Neural crest cell (in vitro differentiated cells): ENCODE results near the gene DNAI4. TPM values are rescaled to one million over a fixed set of nuclear protein-coding genes. Genes with fewer than 3 reads are reported as not detected.
"Not testable (repeated sequence)": the region's sequence is repeated elsewhere in the genome, so short reads cannot be mapped to it uniquely, and the experiment has no call there.

Experiments used
- DNase-seq: peaks from one replicate; pipeline ENCODE4 v3.0.0; 2021; ENCODE audit warnings: low read depth, mixed read lengths, low spot score
- H3K27ac Mint-ChIP-seq: one replicate; pipeline ENCODE4 v1.8.0; 2021; ENCODE audit warnings: mild to moderate bottlenecking, mixed read lengths; ENCODE audit not compliant: unreplicated experiment
- H3K27me3 Mint-ChIP-seq: 2 replicates; pipeline ENCODE4 v1.8.0; 2021; ENCODE audit warnings: low read depth, mild to moderate bottlenecking, mixed read lengths
- H3K36me3 Mint-ChIP-seq: 2 replicates; pipeline ENCODE4 v1.8.0; 2021; ENCODE audit warnings: low read depth, mild to moderate bottlenecking, mixed read lengths
- H3K4me1 Mint-ChIP-seq: 2 replicates; pipeline ENCODE4 v1.8.0; 2021; ENCODE audit warnings: mixed read lengths
- H3K4me3 Mint-ChIP-seq: one replicate; pipeline ENCODE4 v1.8.0; 2021; ENCODE audit warnings: mild to moderate bottlenecking, mixed read lengths
- H3K9me3 Mint-ChIP-seq: 2 replicates; pipeline ENCODE4 v1.8.0; 2021; ENCODE audit warnings: mixed read lengths
- CTCF ChIP-seq: fragments of 200-600 bp; sonication (generic); conservative IDR thresholded peaks from 2 replicates; pipeline ENCODE4 v1.5.0; 2021; ENCODE audit warnings: antibody characterized with exemption, mild to moderate bottlenecking
- long read RNA-seq: library from polyadenylated mRNA; unstranded; transcript quantifications from one replicate; pipeline ENCODE4 v2.0.0, GENCODE V29; 2020
- total RNA-seq: library from RNA; stranded (reverse); gene quantifications from 2 replicates; pipeline ENCODE4 v1.2.1, GENCODE V29; 2021

The DNAI4 gene
- 4.0 and 8.0 TPM in 2 replicates for total RNA-seq
- long read RNA-seq, partial matches to known transcripts, result 0 of 8 reads
- long read RNA-seq, other reads (novel, unspliced or antisense), result 6 of 8 reads

DNA sequence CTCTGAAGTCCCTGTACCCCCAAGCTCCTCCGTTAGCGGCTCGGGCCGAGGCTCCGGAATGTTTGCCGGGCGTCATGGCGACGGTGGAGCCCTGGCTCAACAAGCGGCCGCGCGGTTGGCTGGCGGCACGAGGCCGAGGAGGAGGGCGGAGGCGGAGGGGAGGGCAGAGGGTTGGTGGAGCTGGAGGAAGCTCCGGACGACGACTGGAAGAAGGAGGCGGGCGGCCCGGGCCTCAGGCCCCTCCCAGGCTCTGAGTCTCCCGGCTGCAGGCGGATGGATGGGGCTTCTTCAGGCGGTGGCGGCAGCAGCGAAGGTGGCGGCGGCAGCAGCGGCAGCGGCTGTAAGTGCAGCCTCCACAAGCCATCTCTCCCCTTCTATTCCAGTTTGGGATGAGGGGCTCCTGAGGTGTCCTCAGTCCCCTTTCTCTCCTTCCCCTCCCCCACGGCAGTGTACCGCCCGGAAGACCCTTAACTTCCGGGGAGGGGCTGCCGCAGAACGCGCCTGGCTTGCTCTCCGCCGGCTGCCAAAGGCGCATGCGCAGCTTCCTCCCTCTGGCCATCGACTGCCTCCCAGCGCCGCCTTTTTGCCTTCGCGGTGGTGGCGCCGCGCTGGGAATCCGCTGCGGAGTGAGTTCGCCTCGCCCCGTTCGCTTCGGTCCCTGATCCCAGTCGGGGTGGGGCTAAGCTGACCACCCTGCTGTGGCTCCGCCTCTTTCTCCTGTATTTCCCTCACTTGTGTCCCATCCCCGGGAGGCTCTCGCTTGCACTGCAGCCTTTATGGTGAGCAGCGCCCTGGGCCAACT, at the start of gene DNAI4, which contains the start of gene MIER1:
TSS of gene DNAI4 (minus strand) at position 101 of the 802 bp plus-strand sequence. CDS start at position 76, 25 bp downstream.
TSS of gene MIER1 (plus strand) at position 235 of the 802 bp plus-strand sequence. CDS start at position 274, 39 bp downstream.
- H3K27ac Mint-ChIP-seq, result peak within 1 kb of the TSS; percentile 98
- peak; percentile 94 for DNase-seq
- peaks cover 40% of the 10 kb centered on the region for H3K4me1 Mint-ChIP-seq
- H3K4me3 Mint-ChIP-seq, result peak within 1 kb of the TSS; percentile 99
- H3K36me3 Mint-ChIP-seq, result no peaks in the 10 kb centered on the region
- H3K9me3 Mint-ChIP-seq, result no peaks in the 10 kb centered on the region
- no peaks in the 10 kb centered on the region for H3K27me3 Mint-ChIP-seq
- TF ChIP-seq CTCF, result peak; percentile 41

DNA sequence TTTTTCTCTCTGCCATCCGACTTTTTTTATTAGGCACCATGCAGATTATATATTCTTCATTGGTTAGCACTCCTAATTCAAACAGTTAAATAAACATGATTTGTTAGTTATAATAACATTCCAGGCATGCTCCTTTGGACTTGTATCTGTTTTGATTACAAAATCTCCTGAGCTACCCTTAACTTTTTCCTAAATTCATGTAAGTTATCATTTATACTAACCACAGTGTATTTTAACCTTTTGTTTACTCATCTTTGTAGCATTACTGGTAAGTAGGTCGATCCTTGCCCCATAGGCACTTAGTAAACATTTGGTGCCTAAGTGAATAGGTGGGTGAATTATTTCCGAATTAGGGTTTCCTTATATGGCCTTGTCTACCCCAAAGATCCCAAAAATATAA, 43.9 kb upstream of the DNAI4 start:
- Mint-ChIP-seq H3K4me3 (no peak overlapping the region), H3K9me3 (peaks cover 4% of the 10 kb centered on the region), H3K36me3 (peaks cover 34% of the 10 kb centered on the region), H3K27me3 (no peaks in the 10 kb centered on the region), H3K27ac (no peak overlapping the region), H3K4me1 (no peaks in the 10 kb centered on the region)
- no peak for TF ChIP-seq CTCF
- DNase-seq, result no peak

GRCh38 chr1:66966188-66966873, 41.7 kb upstream of the DNAI4 start:
- H3K27ac Mint-ChIP-seq, result not testable (repeated sequence)
- H3K36me3 Mint-ChIP-seq, result peaks cover 34% of the 10 kb centered on the region

GRCh38 chr1:66957938-66958337, 33.3 kb upstream of the DNAI4 start:
- Mint-ChIP-seq H3K4me1 (no peaks in the 10 kb centered on the region), H3K4me3 (no peak overlapping the region), H3K36me3 (peaks cover 10% of the 10 kb centered on the region), H3K9me3 (no peaks in the 10 kb centered on the region), H3K27ac (no peak overlapping the region), H3K27me3 (no peaks in the 10 kb centered on the region)
- no peak for TF ChIP-seq CTCF
- no peak for DNase-seq

More at GRCh38 chr1:66966188-66966873, 41.7 kb upstream of the DNAI4 start:
- not testable (repeated sequence) for DNase-seq, H3K9me3 Mint-ChIP-seq, H3K4me3 Mint-ChIP-seq, H3K4me1 Mint-ChIP-seq, H3K27me3 Mint-ChIP-seq

DNA sequence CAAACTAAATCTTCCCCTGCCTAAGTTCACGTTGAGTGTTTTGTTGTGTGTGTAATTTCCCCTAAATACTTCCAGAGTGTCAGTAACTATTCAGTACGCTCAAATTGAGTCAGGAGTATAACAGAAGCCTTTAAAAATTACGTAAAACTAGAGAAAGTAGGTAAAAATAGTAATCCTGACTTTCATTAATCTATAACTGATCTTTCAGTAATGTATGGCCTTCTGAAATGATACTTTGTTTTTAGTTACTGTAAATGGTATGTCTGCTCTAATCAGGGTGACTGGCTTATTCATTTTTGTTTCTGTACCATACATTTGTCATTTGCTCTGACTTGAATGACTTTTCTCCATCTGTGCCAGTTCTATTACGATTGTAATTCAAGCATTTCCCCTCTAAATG, 29.6 kb upstream of the DNAI4 start:
- Mint-ChIP-seq H3K27ac (no peak overlapping the region), H3K9me3 (no peaks in the 10 kb centered on the region), H3K27me3 (no peaks in the 10 kb centered on the region), H3K4me1 (no peaks in the 10 kb centered on the region), H3K4me3 (no peak overlapping the region), H3K36me3 (peaks cover 10% of the 10 kb centered on the region)
- DNase-seq, result no peak
- no peak for TF ChIP-seq CTCF
